OCI-LY3 (cell line): Measurements from ENCODE around the gene THEM5.

ENCODE experiments used
- EZH2phosphoT487 ChIP-seq: fragments of 200-600 bp; shearing (Covaris generic); IDR thresholded peaks from 2 replicates; pipeline ENCODE4 v1.6.1; 2018; ENCODE audit warnings: antibody characterized with exemption, mixed run types, low read depth
- TF ChIP-seq, protein P1 (sequence below): fragments of 200-600, 300-600 bp; sonication (generic); IDR thresholded peaks from 2 replicates; pipeline ENCODE4 v1.5.1; 2014; ENCODE audit warnings: antibody characterized with exemption, low read length, low read depth

- TF ChIP-seq, protein P1, sequence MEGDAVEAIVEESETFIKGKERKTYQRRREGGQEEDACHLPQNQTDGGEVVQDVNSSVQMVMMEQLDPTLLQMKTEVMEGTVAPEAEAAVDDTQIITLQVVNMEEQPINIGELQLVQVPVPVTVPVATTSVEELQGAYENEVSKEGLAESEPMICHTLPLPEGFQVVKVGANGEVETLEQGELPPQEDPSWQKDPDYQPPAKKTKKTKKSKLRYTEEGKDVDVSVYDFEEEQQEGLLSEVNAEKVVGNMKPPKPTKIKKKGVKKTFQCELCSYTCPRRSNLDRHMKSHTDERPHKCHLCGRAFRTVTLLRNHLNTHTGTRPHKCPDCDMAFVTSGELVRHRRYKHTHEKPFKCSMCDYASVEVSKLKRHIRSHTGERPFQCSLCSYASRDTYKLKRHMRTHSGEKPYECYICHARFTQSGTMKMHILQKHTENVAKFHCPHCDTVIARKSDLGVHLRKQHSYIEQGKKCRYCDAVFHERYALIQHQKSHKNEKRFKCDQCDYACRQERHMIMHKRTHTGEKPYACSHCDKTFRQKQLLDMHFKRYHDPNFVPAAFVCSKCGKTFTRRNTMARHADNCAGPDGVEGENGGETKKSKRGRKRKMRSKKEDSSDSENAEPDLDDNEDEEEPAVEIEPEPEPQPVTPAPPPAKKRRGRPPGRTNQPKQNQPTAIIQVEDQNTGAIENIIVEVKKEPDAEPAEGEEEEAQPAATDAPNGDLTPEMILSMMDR, result no peak
- no peak for TF ChIP-seq EZH2phosphoT487
Observed at GRCh38 chr1:151799179-151800022, 54.1 kb downstream of the THEM5 start.
